HepG2 (cell line): ENCODE measurements around the gene SH3GL2. TPM values are rescaled to one million over a fixed set of nuclear protein-coding genes. Genes with fewer than 3 reads are reported as not detected.

Source experiments
- ATAC-seq: fragments of 200-7000 bp; cut with Tn5 transposase; 3 replicates; pipeline ENCODE4 v1.9.1; 2020; ENCODE audit warnings: mild to moderate bottlenecking, moderate library complexity
- BruUV-seq: library from RNA; stranded (reverse); fragments of 400-500 nt; replicated peaks from 2 replicates; lab custom pipeline; 2021; lab: Mats Ljungman, UMichigan
- CTCF ChIA-PET: fragments of 300-600 bp; formaldehyde crosslinking; extraction: SDS; loops from one replicate; lab custom pipeline; 2021; ENCODE audit warnings: low total read pairs, inconsistent platforms, low intra/inter-chr PET ratio; lab: Yijun Ruan, JAX
- POLR2A ChIA-PET: fragments of 350-600 bp; sonication (Branson Sonifier 250); formaldehyde crosslinking; loops from one replicate; lab custom pipeline; 2020; ENCODE audit warnings: antibody characterized with exemption, inconsistent platforms; lab: Yijun Ruan, JAX
- DNase-seq: peaks from one replicate; pipeline ENCODE4 v3.0.0-alpha.2; 2015; ENCODE audit warnings: low spot score
- FAIRE-seq: peaks from 3 replicates; lab custom pipeline; 2011; peaks lifted over from hg19 to GRCh38; lab: Jason Lieb, UNC
- H2AFZ ChIP-seq: one replicate; pipeline ENCODE4 v1.6.1; 2011; ENCODE audit warnings: low read length, inconsistent platforms
- H3K27ac ChIP-seq: fragments of 300-600 bp; 3 replicates; pipeline ENCODE4 v1.8.0; 2011; ENCODE audit warnings: mixed run types, mild to moderate bottlenecking, mixed read lengths, low read length, inconsistent platforms; ENCODE audit not compliant: insufficient read depth; ENCODE audit errors: extremely low read length
- H3K27me3 ChIP-seq, 2 experiments: fragments of 200-600 bp in 1 of 2; 2 replicates in 1 of 2; 3 replicates in 1 of 2; pipeline versions ENCODE4 v1.6.0 to v1.8.0; 2011; ENCODE audit warnings: low read length in 2 of 2, mild to moderate bottlenecking in 2 of 2, moderate library complexity in 2 of 2, inconsistent platforms in 1 of 2; ENCODE audit not compliant: insufficient read depth in 2 of 2, control insufficient read depth in 1 of 2
- H3K36me3 ChIP-seq, 2 experiments: fragments of 200-600 bp in 1 of 2; replicated peaks in 1 of 2; 2 replicates in 1 of 2; 3 replicates in 1 of 2; pipeline versions ENCODE4 v1.5.1 to v1.8.0; 2011; ENCODE audit warnings: low read length in 2 of 2, inconsistent platforms in 1 of 2; ENCODE audit not compliant: insufficient read depth in 2 of 2, control insufficient read depth in 1 of 2
- H3K4me1 ChIP-seq: 2 replicates; pipeline ENCODE4 v1.5.1; 2012; ENCODE audit warnings: low read length, inconsistent platforms; ENCODE audit not compliant: insufficient read depth
- H3K4me2 ChIP-seq: 2 replicates; pipeline ENCODE4 v1.6.0; 2011; ENCODE audit warnings: low read depth, low read length, inconsistent platforms
- H3K4me3 ChIP-seq, 3 experiments: fragments of 200-600 bp in 1 of 3; sonication (generic), shearing (Covaris generic) in 1 of 3; replicated peaks in 1 of 3; 2 replicates each; pipeline ENCODE4 v1.5.1; 2011 to 2016; ENCODE audit warnings: low read length in 3 of 3, inconsistent platforms in 2 of 3, low read depth in 2 of 3, mild to moderate bottlenecking in 2 of 3, control low read depth in 1 of 3, mixed read lengths in 1 of 3; ENCODE audit not compliant: insufficient read depth in 1 of 3
- H3K79me2 ChIP-seq: one replicate; pipeline ENCODE4 v1.6.1; 2011; ENCODE audit warnings: low read length, inconsistent platforms; ENCODE audit not compliant: insufficient read depth
- H3K9ac ChIP-seq: 2 replicates; pipeline ENCODE4 v1.6.0; 2011; ENCODE audit warnings: mild to moderate bottlenecking, low read depth, low read length, inconsistent platforms; ENCODE audit not compliant: insufficient read depth
- H3K9me3 ChIP-seq: 2 replicates; pipeline ENCODE4 v1.5.1; 2012; ENCODE audit warnings: mild to moderate bottlenecking, low read length
- H4K20me1 ChIP-seq: 2 replicates; pipeline ENCODE4 v1.6.0; 2011; ENCODE audit warnings: inconsistent platforms, mild to moderate bottlenecking, low read length, moderate library complexity; ENCODE audit not compliant: insufficient read depth
- CREM ChIP-seq, 2 experiments: sonication (generic) in 1 of 2; formaldehyde crosslinking in 1 of 2; IDR thresholded peaks; 2 replicates each; pipeline versions ENCODE4 v1.4.0 to v1.6.1; 2016 to 2020; ENCODE audit warnings: antibody characterized with exemption in 1 of 2, mild to moderate bottlenecking in 1 of 2, missing genetic modification reagents in 1 of 2
- IKZF4 ChIP-seq: sonication (generic); formaldehyde crosslinking; IDR thresholded peaks from 2 replicates; pipeline ENCODE4 v1.5.1; 2020; ENCODE audit warnings: borderline replicate concordance, mild to moderate bottlenecking, low read depth, missing genetic modification reagents; ENCODE audit errors: not compliant biosample characterization
- PTBP1 ChIP-seq: fragments of 200-400 bp; formaldehyde crosslinking; IDR thresholded peaks from 2 replicates; pipeline ENCODE4 v1.6.1; 2018; ENCODE audit warnings: low read length, low read depth; ENCODE audit not compliant: poor library complexity, severe bottlenecking
- RORA ChIP-seq: sonication (generic); formaldehyde crosslinking; IDR thresholded peaks from 2 replicates; pipeline ENCODE4 v1.5.0; 2020; ENCODE audit warnings: mild to moderate bottlenecking, missing genetic modification reagents, moderate library complexity
- SNAPC4 ChIP-seq: sonication (generic); formaldehyde crosslinking; IDR thresholded peaks from 2 replicates; pipeline ENCODE4 v1.4.0; 2020; ENCODE audit warnings: mild to moderate bottlenecking, missing genetic modification reagents
- ZNF136 ChIP-seq: sonication (generic); formaldehyde crosslinking; IDR thresholded peaks from 2 replicates; pipeline ENCODE4 v1.8.1; 2022; ENCODE audit warnings: low read depth, mild to moderate bottlenecking, moderate library complexity, missing genetic modification reagents
- WGBS: methylation state at CpG from one replicate; pipeline ENCODE4 v1.1.6; 2017; ENCODE audit warnings: low lambda C conversion rate; 5-methylcytosine and 5-hydroxymethylcytosine counted together
- in situ Hi-C: cut with HindIII; loops from 2 replicates; pipeline ENCODE4 v1.10.0; 2017; ENCODE audit warnings: low pct_unique_long_range_greater_than_20kb; ENCODE audit not compliant: extremely low pct_ligation_motif_present
- intact Hi-C: fragments of 100-400 bp; cut with micrococcal nuclease; formaldehyde crosslinking; loops from one replicate; pipeline ENCODE4 v1.10.0; 2022; ENCODE audit not compliant: unreplicated experiment
- polyA plus RNA-seq, 8 experiments: library from polyadenylated mRNA; depleted of rRNA in 3 of 8; stranded (reverse) in 7 of 8; unstranded in 1 of 8; fragments of >200 nt; fragmentation: Illumina TruSeq in 4 of 8; extraction: Trizol in 4 of 8; gene quantifications; 2 replicates each; pipeline versions ENCODE4 v1.2.1 to v1.2.3, GENCODE V29; 2011 to 2016; ENCODE audit warnings: low read depth in 4 of 8, missing spikeins in 1 of 8, mixed read lengths in 1 of 8; ENCODE audit not compliant: insufficient read depth in 1 of 8
- total RNA-seq, 5 experiments: library from RNA; depleted of rRNA; stranded (reverse); fragments of >200 nt; fragmentation: Illumina TruSeq; extraction: Trizol; gene quantifications; 2 replicates each; pipeline ENCODE4 v1.2.3, GENCODE V29; 2016; ENCODE audit warnings: low read depth in 1 of 5

SH3GL2 gene
- total and polyA plus RNA-seq, 2 of the 13 experiments (the other 11 are each of a cell fraction or from before 2014, with no cell fraction given), result 0.04 TPM; not detected in 1

GRCh38 chr9:17614250-17614649 is 35.4 kb downstream of the SH3GL2 start:
- no peak overlapping the region for H3K27ac ChIP-seq
- H3K9me3 ChIP-seq, result no peaks in the 10 kb centered on the region
- H3K9ac ChIP-seq, result no peak overlapping the region
- ChIA-PET POLR2A (no interaction called here), CTCF (no interaction called here)
- TF ChIP-seq SNAPC4 (CRISPR knock-in tag) (no peak), PTBP1 (no peak), RORA (CRISPR knock-in tag) (no peak), CREM (IDR thresholded peaks at IDR 0.05) (no peak), CREM (CRISPR knock-in tag; IDR thresholded peaks at IDR 0.05) (no peak), IKZF4 (no peak), ZNF136 (no peak)
- no TSS peak for BruUV-seq
- H3K4me3 ChIP-seq, result no peak overlapping the region
- DNase-seq (no peak), ATAC-seq (no peak), FAIRE-seq (no peak)
- no peaks in the 10 kb centered on the region for H3K79me2 ChIP-seq
- no peaks in the 10 kb centered on the region for H3K27me3 ChIP-seq
- no CpG with 5 or more reads among the region's 1 CpG for WGBS
- no peak overlapping the region for H2AFZ ChIP-seq
- intact Hi-C loops (no loop called here), in situ Hi-C loops (no loop called here)
- H3K4me1 ChIP-seq, result no peaks in the 10 kb centered on the region
- no peaks in the 10 kb centered on the region for H4K20me1 ChIP-seq
- H3K4me2 ChIP-seq, result no peak overlapping the region
- H3K36me3 ChIP-seq, result no peaks in the 10 kb centered on the region
